ENCODE data around the gene PLAC9. TPM values are rescaled to one million over a fixed set of nuclear protein-coding genes. Genes with fewer than 3 reads are reported as not detected.

PLAC9 gene
- total and polyA plus RNA-seq, 2 experiments from 2014 or later: 11.4 to 83.3 TPM

DNA sequence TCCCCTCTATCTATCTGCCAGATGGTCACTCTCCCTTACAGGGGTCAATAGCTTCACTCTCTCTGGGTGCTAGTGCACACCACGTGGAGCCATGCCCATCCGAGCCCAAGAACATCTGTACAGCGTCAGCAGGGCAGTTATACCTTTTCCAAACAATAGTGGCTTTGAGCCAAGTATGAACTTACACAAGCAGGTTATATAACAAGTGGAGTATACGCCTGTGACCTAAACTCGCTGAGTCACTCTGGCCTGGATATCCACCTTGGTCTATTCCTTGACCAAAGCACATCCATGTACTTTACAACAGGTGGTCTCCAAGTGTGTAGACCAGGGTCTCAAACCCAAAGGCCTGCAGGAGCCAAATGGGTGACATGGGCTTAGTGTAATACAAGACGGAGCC, 20.3 kb downstream of the PLAC9 start:
- Histone ChIP-seq H3K4me2 (no peak overlapping the region), H3K4me1 (ENCODE audit: insufficient read depth) (peaks cover 6% of the 10 kb centered on the region), H3K36me3 (replicated peaks; ENCODE audit: insufficient read depth, low read depth) (no peaks in the 10 kb centered on the region), H3K4me3 (no peak overlapping the region), H3K27ac (no peak overlapping the region), H2AFZ (no peak overlapping the region), H3K9me3 (ENCODE audit: low read depth) (no peaks in the 10 kb centered on the region), H3K79me2 (no peaks in the 10 kb centered on the region), H4K20me1 (ENCODE audit: insufficient read depth, poor library complexity, severe bottlenecking) (no peaks in the 10 kb centered on the region), H3K27me3 (no peaks in the 10 kb centered on the region), H3K9me2 (replicated peaks; ENCODE audit: insufficient read depth) (no peaks in the 10 kb centered on the region)
- DNase-seq (ENCODE audit: low spot score): no peak
- no peak for TF ChIP-seq EZH2phosphoT487 (IDR thresholded peaks at IDR 0.05; ENCODE audit: low read depth, severe bottlenecking, unreplicated experiment)
- no peak for TF ChIP-seq CTCF (IDR thresholded peaks at IDR 0.05; ENCODE audit: poor library complexity)
- no peak for TF ChIP-seq EZH2 (IDR thresholded peaks at IDR 0.05; ENCODE audit: borderline replicate concordance)
- 98% methylated on average over 6 of the region's 6 CpGs for WGBS (ENCODE audit: low lambda C conversion rate, missing lambda C conversion rate)

DNA sequence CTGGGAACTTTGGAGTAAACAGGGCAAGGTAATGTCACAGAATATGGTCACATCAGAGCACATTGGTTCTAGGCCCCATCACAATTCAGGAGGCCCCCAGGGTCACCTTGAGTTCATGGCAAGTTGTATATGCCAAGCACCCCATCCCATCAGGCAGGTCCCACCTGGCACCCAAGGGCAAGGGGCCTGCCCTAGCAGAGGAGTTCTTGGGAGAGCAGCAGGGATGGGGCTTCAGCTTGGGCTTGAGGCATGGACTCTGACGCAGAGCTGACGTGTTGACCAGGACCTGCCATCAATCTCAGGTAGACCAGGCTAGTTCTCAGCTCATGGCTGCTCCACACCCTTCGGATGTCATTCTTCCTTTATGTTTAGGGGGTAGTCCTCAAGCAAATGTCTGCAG, 20.9 kb downstream of the PLAC9 start:
- Histone ChIP-seq H2AFZ (no peak overlapping the region), H3K4me2 (no peak overlapping the region), H3K4me1 (ENCODE audit: insufficient read depth) (peaks cover 12% of the 10 kb centered on the region), H3K9me3 (ENCODE audit: low read depth) (no peaks in the 10 kb centered on the region), H3K79me2 (no peaks in the 10 kb centered on the region), H3K27me3 (no peaks in the 10 kb centered on the region), H3K9me2 (replicated peaks; ENCODE audit: insufficient read depth) (no peaks in the 10 kb centered on the region), H3K36me3 (replicated peaks; ENCODE audit: insufficient read depth, low read depth) (no peaks in the 10 kb centered on the region), H4K20me1 (ENCODE audit: insufficient read depth, poor library complexity, severe bottlenecking) (no peaks in the 10 kb centered on the region), H3K27ac (no peak overlapping the region), H3K4me3 (no peak overlapping the region)
- TF ChIP-seq EZH2phosphoT487 (IDR thresholded peaks at IDR 0.05; ENCODE audit: low read depth, severe bottlenecking, unreplicated experiment) (no peak), CTCF (IDR thresholded peaks at IDR 0.05; ENCODE audit: poor library complexity) (no peak)
- no peak for DNase-seq (ENCODE audit: low spot score)
- 80% methylated on average over 3 of the region's 3 CpGs for WGBS (ENCODE audit: low lambda C conversion rate, missing lambda C conversion rate)

DNA sequence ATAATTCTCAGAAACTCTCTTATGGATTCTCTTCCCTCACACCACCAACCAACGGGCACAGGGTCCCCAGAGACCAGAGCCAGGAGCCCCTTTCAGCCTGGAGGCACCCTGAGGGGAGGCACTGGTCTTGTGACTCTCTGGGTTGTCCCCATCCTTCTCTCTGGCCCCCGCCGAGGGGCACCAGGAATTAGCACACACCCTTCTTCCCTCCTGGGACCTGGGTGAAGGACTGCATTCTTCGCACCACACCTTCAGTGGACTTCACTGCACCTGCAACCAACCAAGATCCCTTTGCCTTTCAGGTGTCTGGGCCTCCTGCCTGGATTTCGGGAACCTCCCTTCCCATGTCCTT, 22.1 kb downstream of the PLAC9 start:
- Histone ChIP-seq H3K4me2 (no peak overlapping the region), H2AFZ (no peak overlapping the region), H3K4me1 (ENCODE audit: insufficient read depth) (peaks cover 18% of the 10 kb centered on the region), H4K20me1 (ENCODE audit: insufficient read depth, poor library complexity, severe bottlenecking) (no peaks in the 10 kb centered on the region), H3K27me3 (no peaks in the 10 kb centered on the region), H3K4me3 (no peak overlapping the region), H3K27ac (peak overlapping the region; percentile 79), H3K79me2 (no peaks in the 10 kb centered on the region), H3K9me3 (ENCODE audit: low read depth) (no peaks in the 10 kb centered on the region), H3K36me3 (replicated peaks; ENCODE audit: insufficient read depth, low read depth) (no peaks in the 10 kb centered on the region), H3K9me2 (replicated peaks; ENCODE audit: insufficient read depth) (no peaks in the 10 kb centered on the region)
- WGBS (ENCODE audit: low lambda C conversion rate, missing lambda C conversion rate): 94% methylated on average over 5 of the region's 5 CpGs
- TF ChIP-seq EZH2phosphoT487 (IDR thresholded peaks at IDR 0.05; ENCODE audit: low read depth, severe bottlenecking, unreplicated experiment): no peak
- TF ChIP-seq CTCF (IDR thresholded peaks at IDR 0.05; ENCODE audit: poor library complexity): no peak
- no peak for TF ChIP-seq EZH2 (IDR thresholded peaks at IDR 0.05; ENCODE audit: borderline replicate concordance)
- no peak for DNase-seq (ENCODE audit: low spot score)

Data from hepatocyte (in vitro differentiated cells).